Urinary bladder (tissue), 4 donors: ENCODE data around the gene SHD. TPM values are rescaled to one million over a fixed set of nuclear protein-coding genes. Genes with fewer than 3 reads are reported as not detected.
"Not testable (repeated sequence)": the region's sequence is repeated elsewhere in the genome, so short reads cannot be mapped to it uniquely, and the experiment has no call there.

Experiments used
- DNase-seq: peaks from one replicate; pipeline ENCODE4 v3.0.0-alpha.2; 2015; ENCODE audit errors: extremely low spot score
- H3K27ac ChIP-seq: one replicate; pipeline ENCODE4 v1.5.1; 2013; ENCODE audit warnings: low read depth, mild to moderate bottlenecking, moderate library complexity
- H3K36me3 ChIP-seq: one replicate; pipeline ENCODE4 v1.6.1; 2013; ENCODE audit warnings: mild to moderate bottlenecking, moderate library complexity; ENCODE audit not compliant: insufficient read depth
- H3K4me1 ChIP-seq: one replicate; pipeline ENCODE4 v1.6.1; 2013; ENCODE audit warnings: mild to moderate bottlenecking, moderate library complexity; ENCODE audit not compliant: insufficient read depth
- H3K4me3 ChIP-seq: one replicate; pipeline ENCODE4 v1.5.1; 2013; ENCODE audit warnings: low read depth, low read length
- WGBS: extraction: QIAGEN DNeasy Blood & Tissue Kit; methylation state at CpG from one replicate; pipeline ENCODE4 v1.1.7; 2013; 5-methylcytosine and 5-hydroxymethylcytosine counted together
- polyA plus RNA-seq: library from polyadenylated mRNA; stranded (reverse); fragments of 200-250 nt; gene quantifications from one replicate; pipeline ENCODE4 v1.2.3, GENCODE V29; 2013
- total RNA-seq: library from RNA; depleted of rRNA; stranded (reverse); fragments of >200 nt; gene quantifications from one replicate; pipeline ENCODE4 v1.2.3, GENCODE V29; 2014
- donor health status: healthy with polysubstance abuse.
- donor health status: healthy.

The SHD gene
- total and polyA plus RNA-seq, 2 donors = 0.04 to 3.6 TPM

DNA sequence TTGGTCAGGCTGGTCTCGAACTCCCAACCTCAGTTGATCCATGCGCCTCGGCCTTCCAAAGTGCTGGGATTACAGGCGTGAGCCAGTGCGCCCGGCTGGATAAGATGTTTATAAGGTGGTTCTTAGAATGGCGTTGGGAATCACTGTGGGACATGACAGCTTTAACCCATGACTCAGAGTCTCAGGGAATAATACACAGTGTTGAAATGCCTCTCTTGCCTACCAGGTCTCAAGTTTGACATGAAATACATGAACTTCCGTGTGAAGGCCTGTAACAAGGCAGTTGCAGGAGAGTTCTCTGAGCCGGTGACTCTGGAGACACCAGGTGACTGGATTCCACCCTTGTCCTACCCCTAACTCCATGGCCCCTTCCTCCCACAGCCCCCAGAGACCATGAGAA is 37.9 kb downstream of the SHD start:
- 88% methylated on average over 9 of the region's 9 CpGs for WGBS
- Histone ChIP-seq H3K4me3 (no peak overlapping the region), H3K4me1 (no peaks in the 10 kb centered on the region), H3K27ac (no peak overlapping the region), H3K36me3 (no peaks in the 10 kb centered on the region)
- DNase-seq = no peak

DNA sequence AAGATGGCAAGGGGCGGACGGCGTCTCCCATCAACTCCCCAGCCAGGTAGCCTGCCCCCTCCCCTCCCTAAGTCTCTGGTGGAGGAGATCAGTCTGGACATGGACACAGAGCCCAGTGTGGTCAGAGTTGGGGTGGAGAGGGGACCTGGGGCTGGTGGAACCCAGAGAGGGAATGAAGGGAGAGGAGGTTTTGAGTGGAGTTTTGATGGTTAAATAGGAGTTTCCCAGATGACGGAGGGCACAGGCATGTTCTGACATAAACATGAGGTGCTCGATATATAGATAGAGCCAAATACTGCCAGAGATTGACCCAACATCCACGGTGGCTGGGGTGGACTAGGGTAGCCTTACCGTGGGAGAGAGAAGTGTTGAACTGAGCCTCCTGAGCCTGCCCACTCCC is 39.4 kb downstream of the SHD start:
- H3K36me3 ChIP-seq = no peaks in the 10 kb centered on the region
- DNase-seq = no peak
- WGBS = 93% methylated on average over 7 of the region's 7 CpGs
- no peak overlapping the region for H3K27ac ChIP-seq
- no peak overlapping the region for H3K4me3 ChIP-seq
- no peaks in the 10 kb centered on the region for H3K4me1 ChIP-seq

DNA sequence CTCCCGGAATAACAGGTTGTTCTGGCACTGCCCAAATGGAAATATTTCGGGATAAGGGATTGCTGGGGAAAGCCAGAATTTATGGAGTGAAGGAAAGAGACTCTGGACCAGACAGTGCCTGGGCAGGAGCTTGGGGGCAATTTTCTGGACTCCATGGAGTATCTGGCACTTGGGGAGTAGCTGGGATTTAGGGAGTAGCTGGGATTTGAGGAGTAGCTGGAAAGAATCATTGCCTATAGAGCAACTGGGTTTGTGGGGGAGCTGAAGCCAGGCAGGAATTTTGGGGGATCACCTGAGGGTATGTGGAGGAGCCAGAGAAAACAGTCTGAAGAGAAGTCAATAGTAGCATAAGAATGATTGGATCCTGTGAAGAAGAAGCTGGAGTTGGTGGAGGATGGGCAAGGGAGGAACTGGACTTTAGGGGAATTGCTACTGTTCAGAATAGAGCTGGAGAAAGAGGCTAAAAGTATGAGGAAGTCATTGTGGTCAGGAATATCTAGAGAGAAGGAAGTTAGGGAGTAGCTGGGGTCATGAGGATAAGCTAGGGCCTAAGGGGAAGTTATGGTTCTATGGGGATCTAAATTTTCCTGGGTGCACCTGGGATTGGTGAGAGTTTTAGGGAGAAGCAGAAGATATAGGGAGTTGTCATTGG is 40.1 kb downstream of the SHD start:
- no peak for DNase-seq
- no peak overlapping the region for H3K27ac ChIP-seq
- H3K4me3 ChIP-seq = no peak overlapping the region
- WGBS = 98% methylated on average over 2 of the region's 2 CpGs
- no peaks in the 10 kb centered on the region for H3K4me1 ChIP-seq
- H3K36me3 ChIP-seq = no peaks in the 10 kb centered on the region

DNA sequence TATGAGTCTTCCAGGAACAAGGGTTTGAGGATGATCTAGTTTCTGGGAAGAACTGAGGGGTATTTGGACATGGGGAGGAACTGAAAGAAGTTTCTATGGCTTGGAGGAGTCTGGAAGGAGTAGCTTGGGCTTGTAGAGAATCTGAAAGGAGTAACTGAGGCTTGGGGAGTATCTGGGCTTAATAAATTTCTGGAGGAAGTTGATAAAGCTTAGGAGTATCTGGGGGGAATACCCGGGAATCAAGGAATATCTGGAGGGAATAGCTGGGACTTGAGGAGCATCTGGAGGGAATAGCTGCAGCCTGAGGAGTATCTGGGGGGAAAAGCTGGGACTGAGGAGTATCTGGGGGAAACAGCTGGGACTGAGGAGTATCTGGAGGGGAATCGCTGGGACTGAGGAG is 41.4 kb downstream of the SHD start:
- H3K36me3 ChIP-seq = no peaks in the 10 kb centered on the region
- 97% methylated on average over 2 of the region's 2 CpGs for WGBS
- H3K27ac ChIP-seq = no peak overlapping the region
- no peaks in the 10 kb centered on the region for H3K4me1 ChIP-seq
- DNase-seq = no peak
- no peak overlapping the region for H3K4me3 ChIP-seq

DNA sequence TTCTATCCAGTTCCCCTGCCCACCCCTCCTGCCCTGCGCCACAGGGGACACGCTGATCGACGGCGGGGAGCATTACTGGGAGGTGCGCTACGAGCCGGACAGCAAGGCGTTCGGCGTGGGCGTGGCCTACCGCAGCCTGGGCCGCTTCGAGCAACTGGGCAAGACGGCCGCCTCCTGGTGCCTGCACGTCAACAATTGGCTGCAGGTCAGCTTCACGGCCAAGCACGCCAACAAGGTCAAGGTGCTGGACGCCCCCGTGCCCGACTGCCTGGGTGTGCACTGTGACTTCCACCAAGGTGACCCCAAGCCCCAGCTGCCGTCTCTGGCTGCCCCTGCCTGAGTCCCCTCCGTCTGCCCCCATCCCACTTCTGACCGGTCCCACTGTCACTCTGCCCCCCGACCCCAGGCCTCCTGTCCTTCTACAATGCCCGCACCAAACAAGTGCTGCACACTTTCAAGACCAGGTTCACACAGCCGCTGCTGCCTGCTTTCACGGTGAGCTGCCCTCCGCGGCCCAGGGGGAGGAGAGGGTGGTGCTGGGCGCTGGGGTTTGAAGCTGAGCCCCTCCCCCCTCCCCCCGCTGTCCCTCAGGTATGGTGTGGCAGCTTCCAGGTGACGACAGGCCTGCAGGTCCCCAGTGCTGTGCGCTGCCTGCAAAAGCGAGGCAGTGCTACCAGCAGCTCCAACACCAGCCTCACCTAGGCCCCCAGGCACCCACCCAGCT is 44.0 kb downstream of the SHD start:
- no peak for DNase-seq
- Histone ChIP-seq H3K4me3 (no peak overlapping the region), H3K27ac (no peak overlapping the region), H3K4me1 (no peaks in the 10 kb centered on the region), H3K36me3 (no peaks in the 10 kb centered on the region)
- 83% methylated on average over 37 of the region's 37 CpGs for WGBS

DNA sequence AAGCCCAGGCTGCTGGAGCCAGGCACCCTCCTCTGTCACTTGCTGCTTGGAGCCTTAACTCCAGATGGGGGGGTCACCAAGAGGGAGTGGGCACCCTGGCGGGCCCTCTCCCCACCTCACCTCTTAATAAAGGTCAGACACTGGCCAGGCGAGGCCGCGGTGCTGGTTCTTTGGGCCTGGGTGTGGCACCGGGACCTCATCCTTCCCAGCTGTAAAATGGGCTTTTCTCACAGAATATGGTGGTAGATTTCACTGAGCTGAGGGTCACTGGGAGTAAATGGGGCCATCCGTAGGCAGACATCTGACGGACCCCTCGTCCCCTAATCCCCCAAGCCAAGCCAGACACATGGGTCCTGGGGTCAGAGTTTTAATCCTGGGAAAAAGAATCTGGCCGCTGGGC is 44.6 kb downstream of the SHD start:
- H3K4me3 ChIP-seq = no peak overlapping the region
- no peaks in the 10 kb centered on the region for H3K4me1 ChIP-seq
- DNase-seq = no peak
- H3K27ac ChIP-seq = no peak overlapping the region
- WGBS = 93% methylated on average over 9 of the region's 9 CpGs
- H3K36me3 ChIP-seq = no peaks in the 10 kb centered on the region

DNA sequence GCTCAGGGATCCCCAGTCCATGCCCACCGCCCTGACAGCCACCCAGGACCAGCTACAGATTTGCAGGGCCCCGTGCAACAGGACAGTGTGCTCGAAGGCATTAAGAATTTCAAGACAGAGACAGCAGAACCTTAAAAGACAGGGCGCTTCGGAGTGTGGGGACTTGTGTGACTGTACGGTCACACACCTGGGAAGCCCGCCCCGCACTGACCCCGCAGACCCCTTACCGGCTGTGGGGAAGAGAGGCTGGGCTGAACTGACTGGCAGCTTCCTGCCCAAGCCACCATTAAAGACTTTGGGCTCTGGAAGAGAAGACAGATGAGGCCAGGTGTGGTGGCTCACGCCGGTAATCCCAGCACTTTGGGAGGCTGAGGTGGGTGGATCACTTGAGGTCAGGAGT is 45.2 kb downstream of the SHD start:
- no peak for DNase-seq
- no peaks in the 10 kb centered on the region for H3K36me3 ChIP-seq
- 81% methylated on average over 12 of the region's 12 CpGs for WGBS
- no peak overlapping the region for H3K27ac ChIP-seq
- H3K4me1 ChIP-seq = no peaks in the 10 kb centered on the region
- no peak overlapping the region for H3K4me3 ChIP-seq

DNA sequence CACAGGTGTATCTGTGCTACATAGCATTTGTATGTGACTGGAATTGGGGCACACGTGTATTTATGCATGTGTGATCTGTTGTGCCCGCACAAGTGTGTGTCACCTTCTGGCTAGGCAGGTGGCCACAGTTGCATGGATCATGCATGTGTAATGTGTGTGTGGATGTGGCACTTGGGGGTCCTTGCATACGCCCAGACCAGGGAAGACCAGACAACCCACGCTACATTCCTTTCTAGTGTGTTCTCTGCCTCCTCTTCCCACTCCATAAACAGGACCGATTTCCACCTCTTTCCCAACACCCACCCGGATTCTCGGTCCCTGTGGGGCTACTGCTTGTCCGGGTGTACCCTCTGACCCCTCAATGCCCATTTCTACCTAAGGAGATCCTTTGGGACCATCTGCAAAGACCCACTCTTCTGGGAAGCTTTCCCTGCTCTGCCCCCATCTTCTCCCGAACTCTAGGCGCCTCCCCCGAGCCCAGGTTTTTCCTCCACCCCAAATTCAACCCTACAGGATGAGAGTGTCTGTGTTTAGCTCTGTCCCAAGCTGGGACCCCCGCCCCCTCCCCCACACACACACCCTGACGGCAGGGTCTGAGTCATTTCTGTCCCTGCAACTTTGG is 47.3 kb downstream of the SHD start:
- 40% methylated on average over 13 of the region's 13 CpGs for WGBS
- H3K4me3 ChIP-seq = no peak overlapping the region
- no peaks in the 10 kb centered on the region for H3K36me3 ChIP-seq
- H3K27ac ChIP-seq = no peak overlapping the region
- H3K4me1 ChIP-seq = no peaks in the 10 kb centered on the region
- no peak for DNase-seq

DNA sequence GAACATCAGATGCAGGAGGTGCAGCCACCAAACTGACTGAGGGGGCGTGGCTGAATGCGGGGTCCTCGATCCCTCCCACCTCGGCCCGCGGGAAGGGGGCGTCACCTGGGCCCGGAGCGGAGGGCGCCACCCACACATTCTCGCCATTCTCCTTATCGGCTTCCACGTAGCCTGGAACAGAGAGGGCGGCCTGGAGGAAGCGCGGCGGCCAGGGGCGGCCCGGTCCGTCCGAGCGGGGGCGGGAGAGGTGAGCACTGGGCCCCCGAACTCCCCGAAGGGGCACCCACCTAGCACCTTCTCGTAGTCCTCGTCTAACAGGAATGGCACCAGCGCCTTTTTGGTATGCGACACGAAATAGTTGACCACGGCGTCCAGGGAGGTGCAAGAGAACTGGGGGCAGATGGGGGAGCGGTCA is 47.8 kb downstream of the SHD start:
- DNase-seq = no peak
- WGBS = 9% methylated on average over 33 of the region's 33 CpGs
- no peaks in the 10 kb centered on the region for H3K4me1 ChIP-seq
- H3K27ac ChIP-seq = no peak overlapping the region
- no peaks in the 10 kb centered on the region for H3K36me3 ChIP-seq
- H3K4me3 ChIP-seq = no peak overlapping the region

DNA sequence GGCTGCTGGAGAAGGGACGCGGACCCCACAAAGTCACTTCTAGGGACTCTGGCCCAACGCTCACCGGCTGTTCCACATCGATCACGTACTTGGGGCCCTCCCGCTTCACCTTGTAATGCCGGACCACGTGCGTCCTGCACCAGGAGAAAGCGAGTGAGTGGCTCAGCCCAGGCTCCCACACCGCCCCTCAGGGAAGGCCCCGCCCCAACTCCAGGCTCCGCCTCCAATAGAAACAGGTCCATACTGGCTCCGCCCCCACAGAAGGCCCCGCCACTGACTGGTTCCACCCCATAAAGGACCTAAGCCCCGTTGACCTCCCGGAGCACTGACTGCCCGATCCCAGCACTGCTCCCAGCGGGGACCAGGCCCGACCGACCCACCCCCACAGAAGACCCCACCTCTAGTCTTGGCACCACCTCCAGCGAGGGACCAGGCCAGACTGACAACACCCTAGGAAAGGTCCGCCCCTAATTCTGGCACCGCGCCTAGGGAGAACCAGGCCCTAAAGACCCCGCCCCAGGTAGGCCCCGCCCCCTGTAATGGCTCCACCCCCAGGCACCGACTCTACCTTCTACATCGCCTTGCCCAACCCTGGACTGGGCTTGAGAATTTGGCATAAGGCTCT is 48.3 kb downstream of the SHD start:
- Histone ChIP-seq H3K36me3 (no peaks in the 10 kb centered on the region), H3K4me3 (no peak overlapping the region), H3K4me1 (no peaks in the 10 kb centered on the region), H3K27ac (no peak overlapping the region)
- peak; percentile 31 for DNase-seq
- WGBS = 6% methylated on average over 30 of the region's 30 CpGs

DNA sequence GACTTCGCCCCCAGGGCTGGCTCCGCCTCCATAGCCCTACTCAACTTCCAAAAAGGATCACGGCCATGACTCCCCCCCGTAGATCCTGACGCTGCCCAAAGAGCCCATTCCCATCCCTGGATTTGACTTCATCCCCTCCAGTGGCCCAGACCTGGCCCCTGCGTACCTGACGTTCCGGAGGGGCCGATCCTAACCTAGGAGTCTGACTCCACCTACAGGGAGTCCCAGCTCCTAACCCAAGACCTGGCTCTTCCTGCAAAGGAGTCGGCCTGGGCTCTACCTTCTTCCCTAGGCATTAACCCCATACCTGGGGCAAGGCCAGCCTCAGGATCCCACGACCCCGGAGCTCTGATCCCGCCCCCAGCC is 48.8 kb downstream of the SHD start:
- no peaks in the 10 kb centered on the region for H3K36me3 ChIP-seq
- no peak overlapping the region for H3K27ac ChIP-seq
- DNase-seq = no peak
- no peaks in the 10 kb centered on the region for H3K4me1 ChIP-seq
- peak overlapping the region; percentile 0 for H3K4me3 ChIP-seq
- 16% methylated on average over 13 of the region's 13 CpGs for WGBS

DNA sequence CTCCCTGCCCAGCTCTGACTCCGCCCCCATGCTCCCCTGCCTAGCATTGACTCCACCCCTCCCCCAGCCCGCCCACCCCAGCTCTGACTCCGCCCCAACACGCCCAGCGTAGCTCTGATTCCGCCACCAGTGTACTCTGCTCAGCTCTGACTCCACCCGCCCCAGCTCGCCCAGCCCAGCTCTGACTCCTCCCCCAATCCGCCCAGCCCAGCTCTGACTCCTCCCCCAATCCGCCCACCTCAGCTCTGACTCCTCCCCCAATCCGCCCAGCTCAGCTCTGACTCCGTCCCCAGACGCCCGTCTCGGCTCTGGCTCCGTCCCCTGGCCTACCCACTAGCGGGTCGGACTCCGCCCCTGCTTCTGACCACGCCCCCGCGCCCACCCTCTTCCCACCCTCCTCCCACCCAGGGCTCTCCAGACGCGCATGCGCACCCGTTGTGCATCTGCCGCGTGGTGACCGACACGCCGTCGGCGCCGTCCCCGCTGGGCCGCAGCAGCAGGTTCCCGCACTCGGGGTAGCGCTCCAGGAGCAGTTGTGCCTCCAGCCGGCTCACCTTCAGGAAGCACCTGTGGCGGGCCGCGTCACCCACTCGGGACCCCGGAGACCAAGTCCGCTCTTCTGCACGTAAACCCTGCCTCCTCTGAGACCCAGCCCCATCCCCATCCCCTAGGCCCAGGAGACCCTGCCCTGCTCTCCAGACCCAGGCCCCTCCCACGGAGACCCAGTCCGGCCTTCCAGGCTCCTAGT is 49.4 kb downstream of the SHD start:
- Histone ChIP-seq H3K4me1 (no peaks in the 10 kb centered on the region), H3K27ac (no peak overlapping the region), H3K4me3 (peak overlapping the region; percentile 32), H3K36me3 (no peaks in the 10 kb centered on the region)
- 4% methylated on average over 49 of the region's 49 CpGs for WGBS
- peak; percentile 90 for DNase-seq

DNA sequence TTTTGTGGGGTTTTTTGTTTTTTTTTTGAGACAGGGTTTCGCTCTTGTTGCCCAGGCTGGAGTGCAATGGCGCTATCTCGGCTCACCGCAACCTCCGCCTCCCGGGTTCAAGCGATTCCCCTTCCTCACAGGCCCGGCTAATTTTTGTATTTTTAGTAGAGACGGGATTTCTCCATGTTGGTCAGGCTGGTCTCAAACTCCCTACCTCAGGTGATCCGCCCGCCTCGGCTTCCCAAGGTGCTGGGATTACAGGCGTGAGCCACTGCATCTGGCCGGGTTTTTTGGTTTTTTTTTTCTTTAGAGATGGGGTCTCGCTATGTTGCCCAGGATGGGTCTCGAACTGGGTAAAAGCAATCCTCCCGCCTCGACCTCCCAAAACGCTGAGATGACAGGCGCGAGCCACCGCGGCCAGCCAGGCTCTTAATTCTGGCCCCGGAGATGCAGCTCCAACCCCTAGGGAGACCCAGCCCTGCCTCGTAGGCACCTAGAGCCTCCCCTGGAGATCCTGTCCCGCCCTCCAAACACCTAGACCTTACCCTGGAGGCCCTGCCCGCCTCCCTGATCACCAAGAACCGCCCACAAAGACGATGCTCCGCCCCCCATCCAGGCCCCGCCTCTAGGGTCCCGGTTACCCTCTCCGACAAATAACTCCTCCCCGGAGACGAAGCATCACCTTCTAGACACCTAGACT is 50.1 kb downstream of the SHD start:
- not testable (repeated sequence) for DNase-seq, H3K4me1 ChIP-seq, H3K36me3 ChIP-seq, H3K27ac ChIP-seq
- WGBS = 42% methylated on average over 35 of the region's 35 CpGs
- H3K4me3 ChIP-seq = peak overlapping the region; percentile 32
